ENCODE measurements around the gene JSRP1. TPM values are rescaled to one million over a fixed set of nuclear protein-coding genes. Genes with fewer than 3 reads are reported as not detected.

The JSRP1 gene
- total and polyA plus RNA-seq, 8 donors: 0.20 to 1.1 (median 0.53) TPM; not detected in 1

GRCh38 chr19:2239771-2240770, 16.1 kb downstream of the JSRP1 start:
- Histone ChIP-seq H3K4me3 (peak overlapping the region; percentile 22 to 98), H3K9me3 (no peaks in the 10 kb centered on the region), H3K4me1 (peaks cover 41 to 69% of the 10 kb centered on the region in 2 donors), H3K27me3 (no peaks in the 10 kb centered on the region), H3K36me3 (peaks cover 11 to 27% of the 10 kb centered on the region in 2 donors), H3K27ac (peak overlapping the region; percentile 41 to 73)
- intact Hi-C loops (cut with DNase I): loop anchor here (5.0 to 10.0 kb wide), 2 partner anchors 32 to 85 kb away; partner anchors contain the start of gene AP3D1 (in 1 of the 2)
- ATAC-seq: no peak
- no peak for DNase-seq
- TF ChIP-seq, protein P1, sequence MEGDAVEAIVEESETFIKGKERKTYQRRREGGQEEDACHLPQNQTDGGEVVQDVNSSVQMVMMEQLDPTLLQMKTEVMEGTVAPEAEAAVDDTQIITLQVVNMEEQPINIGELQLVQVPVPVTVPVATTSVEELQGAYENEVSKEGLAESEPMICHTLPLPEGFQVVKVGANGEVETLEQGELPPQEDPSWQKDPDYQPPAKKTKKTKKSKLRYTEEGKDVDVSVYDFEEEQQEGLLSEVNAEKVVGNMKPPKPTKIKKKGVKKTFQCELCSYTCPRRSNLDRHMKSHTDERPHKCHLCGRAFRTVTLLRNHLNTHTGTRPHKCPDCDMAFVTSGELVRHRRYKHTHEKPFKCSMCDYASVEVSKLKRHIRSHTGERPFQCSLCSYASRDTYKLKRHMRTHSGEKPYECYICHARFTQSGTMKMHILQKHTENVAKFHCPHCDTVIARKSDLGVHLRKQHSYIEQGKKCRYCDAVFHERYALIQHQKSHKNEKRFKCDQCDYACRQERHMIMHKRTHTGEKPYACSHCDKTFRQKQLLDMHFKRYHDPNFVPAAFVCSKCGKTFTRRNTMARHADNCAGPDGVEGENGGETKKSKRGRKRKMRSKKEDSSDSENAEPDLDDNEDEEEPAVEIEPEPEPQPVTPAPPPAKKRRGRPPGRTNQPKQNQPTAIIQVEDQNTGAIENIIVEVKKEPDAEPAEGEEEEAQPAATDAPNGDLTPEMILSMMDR (IDR thresholded peaks at IDR 0.05): no peak

DNA sequence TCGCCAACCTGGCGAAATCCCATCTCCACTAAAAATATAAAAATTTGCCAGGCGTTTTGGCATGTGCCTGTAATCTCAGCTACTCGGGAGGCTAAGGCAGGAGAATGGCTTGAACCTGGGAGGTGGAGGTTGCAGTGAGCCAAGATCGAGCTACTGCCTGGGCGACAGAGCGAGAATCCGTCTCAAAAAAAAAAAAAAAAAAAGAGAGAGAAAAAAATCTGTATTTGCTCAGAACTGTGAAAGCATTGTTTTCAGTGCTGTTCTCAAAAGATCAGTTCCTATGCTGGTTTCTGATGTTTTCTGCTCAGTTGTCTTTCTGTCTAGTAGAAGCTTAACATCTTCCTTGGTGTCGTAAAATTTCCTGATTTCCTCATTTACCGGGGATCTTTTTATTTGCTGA, 17.0 kb downstream of the JSRP1 start:
- Histone ChIP-seq H3K27ac (peak overlapping the region; percentile 41 to 73), H3K36me3 (peaks cover 6 to 19% of the 10 kb centered on the region in 2 donors), H3K27me3 (no peaks in the 10 kb centered on the region), H3K4me3 (peak overlapping the region in 1 of 2 donors; percentile 98), H3K4me1 (peaks cover 47 to 78% of the 10 kb centered on the region in 2 donors), H3K9me3 (no peaks in the 10 kb centered on the region)
- intact Hi-C loops (cut with DNase I): loop anchor here (5.0 to 10.0 kb wide), 2 partner anchors 33 to 84 kb away; partner anchors contain the start of gene AP3D1 (in 1 of the 2)
- DNase-seq: no peak
- ATAC-seq: no peak
- TF ChIP-seq, protein P1 (IDR thresholded peaks at IDR 0.05): no peak

- intact Hi-C loops (cut with DNase I): loop anchor here (5.0 to 10.0 kb wide), 2 partner anchors 34 to 83 kb away; partner anchors contain the start of gene AP3D1 (in 1 of the 2)
- peaks cover 0 to 20% of the 10 kb centered on the region in 2 donors for H3K36me3 ChIP-seq
- TF ChIP-seq, protein P1 (IDR thresholded peaks at IDR 0.05): no peak
- ATAC-seq (no peak), DNase-seq (no peak)
- no peaks in the 10 kb centered on the region for H3K27me3 ChIP-seq
- peak overlapping the region in 1 of 2 donors; percentile 98 for H3K4me3 ChIP-seq
- peak overlapping the region in 1 of 2 donors; percentile 100 for H3K27ac ChIP-seq
- H3K4me1 ChIP-seq: peaks cover 47 to 90% of the 10 kb centered on the region in 2 donors
- no peaks in the 10 kb centered on the region for H3K9me3 ChIP-seq
Observed at GRCh38 chr19:2237869-2238153, 18.4 kb downstream of the JSRP1 start.

GRCh38 chr19:2237051-2237868, 19.0 kb downstream of the JSRP1 start:
- TF ChIP-seq, protein P1 (IDR thresholded peaks at IDR 0.05): no peak
- DNase-seq (no peak), ATAC-seq (no peak)
- Histone ChIP-seq H3K27ac (peak overlapping the region; percentile 98 to 100), H3K9me3 (no peaks in the 10 kb centered on the region), H3K36me3 (peaks cover 0 to 25% of the 10 kb centered on the region in 2 donors), H3K4me1 (peaks cover 47 to 84% of the 10 kb centered on the region in 2 donors), H3K27me3 (no peaks in the 10 kb centered on the region), H3K4me3 (peak overlapping the region; percentile 83 to 98)
- intact Hi-C loops (cut with DNase I): loop anchor here (5.0 to 10.0 kb wide), 2 partner anchors 35 to 82 kb away; partner anchors contain the start of gene AP3D1 (in 1 of the 2)
